HEK293 (cell line): ENCODE measurements around the gene MXI1.

Source experiments
- BCL11B ChIP-seq: fragments of 450-650 bp; formaldehyde crosslinking; IDR thresholded peaks from 2 replicates; pipeline ENCODE4 v1.5.1; 2016; ENCODE audit warnings: low read depth, missing biosample characterization, missing genetic modification characterization
- EGR2 ChIP-seq: fragments of 450-650 bp; formaldehyde crosslinking; IDR thresholded peaks from 2 replicates; pipeline ENCODE4 v1.5.1; 2016; ENCODE audit warnings: low read depth, missing biosample characterization, missing genetic modification characterization
- GLIS2 ChIP-seq: fragments of 450-650 bp; formaldehyde crosslinking; IDR thresholded peaks from 2 replicates; pipeline ENCODE4 v1.5.1; 2016; ENCODE audit warnings: missing biosample characterization, missing genetic modification characterization
- REPIN1 ChIP-seq: fragments of 450-650 bp; formaldehyde crosslinking; IDR thresholded peaks from 2 replicates; pipeline ENCODE4 v1.5.1; 2017; ENCODE audit warnings: missing biosample characterization, missing genetic modification characterization, low read depth
- SCRT2 ChIP-seq: fragments of 450-650 bp; formaldehyde crosslinking; IDR thresholded peaks from 2 replicates; pipeline ENCODE4 v1.5.1; 2016; ENCODE audit warnings: missing biosample characterization, missing genetic modification characterization
- YY2 ChIP-seq: fragments of 450-650 bp; formaldehyde crosslinking; IDR thresholded peaks from 2 replicates; pipeline ENCODE4 v1.5.1; 2016; ENCODE audit warnings: missing biosample characterization, missing genetic modification characterization
- ZBTB10 ChIP-seq: fragments of 450-650 bp; formaldehyde crosslinking; IDR thresholded peaks from 2 replicates; pipeline ENCODE4 v1.5.1; 2016; ENCODE audit warnings: missing biosample characterization, missing genetic modification characterization
- ZBTB7A ChIP-seq: fragments of 450-650 bp; formaldehyde crosslinking; IDR thresholded peaks from 2 replicates; pipeline ENCODE4 v1.5.1; 2016; ENCODE audit warnings: low read depth, missing biosample characterization, missing genetic modification characterization
- ZFP69B ChIP-seq: fragments of 450-650 bp; formaldehyde crosslinking; IDR thresholded peaks from 2 replicates; pipeline ENCODE4 v1.5.1; 2016; ENCODE audit warnings: missing biosample characterization, missing genetic modification characterization
- ZNF112 ChIP-seq: fragments of 450-650 bp; formaldehyde crosslinking; IDR thresholded peaks from 2 replicates; pipeline ENCODE4 v1.5.0; 2017; ENCODE audit warnings: missing biosample characterization, missing genetic modification characterization
- ZNF114 ChIP-seq: fragments of 450-650 bp; formaldehyde crosslinking; IDR thresholded peaks from 2 replicates; pipeline ENCODE4 v1.5.0; 2017; ENCODE audit warnings: missing biosample characterization, missing genetic modification characterization
- ZNF140 ChIP-seq: fragments of 450-650 bp; formaldehyde crosslinking; IDR thresholded peaks from 2 replicates; pipeline ENCODE4 v1.5.1; 2016; ENCODE audit warnings: missing biosample characterization, missing genetic modification characterization
- ZNF16 ChIP-seq: fragments of 450-650 bp; formaldehyde crosslinking; IDR thresholded peaks from 2 replicates; pipeline ENCODE4 v1.5.1; 2016; ENCODE audit warnings: low read depth, missing biosample characterization, missing genetic modification characterization
- ZNF19 ChIP-seq: fragments of 450-650 bp; formaldehyde crosslinking; IDR thresholded peaks from 2 replicates; pipeline ENCODE4; 2016; ENCODE audit warnings: missing biosample characterization, missing genetic modification characterization, low read depth
- ZNF2 ChIP-seq: fragments of 450-650 bp; formaldehyde crosslinking; IDR thresholded peaks from 2 replicates; pipeline ENCODE4 v1.5.1; 2016; ENCODE audit warnings: missing biosample characterization, missing genetic modification characterization
- ZNF280C ChIP-seq: fragments of 450-650 bp; formaldehyde crosslinking; IDR thresholded peaks from 2 replicates; pipeline ENCODE4 v1.5.1; 2016; ENCODE audit warnings: missing biosample characterization, missing genetic modification characterization
- ZNF350 ChIP-seq: fragments of 450-650 bp; formaldehyde crosslinking; IDR thresholded peaks from 2 replicates; pipeline ENCODE4 v1.5.0; 2017; ENCODE audit warnings: missing biosample characterization, mild to moderate bottlenecking, missing genetic modification characterization
- ZNF366 ChIP-seq: fragments of 450-650 bp; formaldehyde crosslinking; conservative IDR thresholded peaks from 2 replicates; pipeline ENCODE4 v1.5.1; 2016; ENCODE audit warnings: missing biosample characterization, missing genetic modification characterization
- ZNF416 ChIP-seq: fragments of 450-650 bp; formaldehyde crosslinking; IDR thresholded peaks from 2 replicates; pipeline ENCODE4 v1.5.1; 2016; ENCODE audit warnings: missing biosample characterization, missing genetic modification characterization
- ZNF449 ChIP-seq: fragments of 450-650 bp; formaldehyde crosslinking; IDR thresholded peaks from 2 replicates; pipeline ENCODE4 v1.5.1; 2017; ENCODE audit warnings: missing biosample characterization, mild to moderate bottlenecking, missing genetic modification characterization, moderate library complexity
- ZNF501 ChIP-seq: fragments of 450-650 bp; formaldehyde crosslinking; IDR thresholded peaks from 2 replicates; pipeline ENCODE4 v1.5.1; 2016; ENCODE audit warnings: missing biosample characterization, missing genetic modification characterization
- ZNF544 ChIP-seq: fragments of 450-650 bp; formaldehyde crosslinking; IDR thresholded peaks from 2 replicates; pipeline ENCODE4 v1.5.0; 2017; ENCODE audit warnings: missing biosample characterization, missing genetic modification characterization
- ZNF558 ChIP-seq: fragments of 450-650 bp; formaldehyde crosslinking; IDR thresholded peaks from 2 replicates; pipeline ENCODE4 v1.5.1; 2016; ENCODE audit warnings: missing biosample characterization, missing genetic modification characterization
- ZNF560 ChIP-seq: fragments of 450-650 bp; formaldehyde crosslinking; IDR thresholded peaks from 2 replicates; pipeline ENCODE4 v1.5.1; 2017; ENCODE audit warnings: missing biosample characterization, missing genetic modification characterization, borderline replicate concordance
- ZNF600 ChIP-seq: fragments of 450-650 bp; formaldehyde crosslinking; IDR thresholded peaks from 2 replicates; pipeline ENCODE4 v1.5.1; 2016; ENCODE audit warnings: missing biosample characterization, missing genetic modification characterization
- ZNF645 ChIP-seq: fragments of 450-650 bp; formaldehyde crosslinking; IDR thresholded peaks from 2 replicates; pipeline ENCODE4; 2016; ENCODE audit warnings: missing biosample characterization, missing genetic modification characterization
- ZNF670 ChIP-seq: fragments of 450-650 bp; formaldehyde crosslinking; IDR thresholded peaks from 2 replicates; pipeline ENCODE4 v1.5.1; 2016; ENCODE audit warnings: missing biosample characterization, missing genetic modification characterization, low read depth
- ZNF701 ChIP-seq: fragments of 450-650 bp; formaldehyde crosslinking; IDR thresholded peaks from 2 replicates; pipeline ENCODE4 v1.5.1; 2016; ENCODE audit warnings: missing biosample characterization, missing genetic modification characterization
- ZNF830 ChIP-seq: fragments of 450-650 bp; IDR thresholded peaks from 2 replicates; pipeline ENCODE4 v1.5.0; 2018; ENCODE audit warnings: missing biosample characterization, missing genetic modification characterization, low read depth, mild to moderate bottlenecking, moderate library complexity
- ZSCAN18 ChIP-seq: fragments of 450-650 bp; formaldehyde crosslinking; IDR thresholded peaks from 2 replicates; pipeline ENCODE4 v1.5.1; 2016; ENCODE audit warnings: missing biosample characterization, missing genetic modification characterization
- ZSCAN30 ChIP-seq: fragments of 450-650 bp; IDR thresholded peaks from 2 replicates; pipeline ENCODE4 v1.5.1; 2018; ENCODE audit warnings: missing biosample characterization, mild to moderate bottlenecking, missing genetic modification characterization, moderate library complexity

MXI1 gene

GRCh38 chr10:110225756-110226542, 18.5 kb downstream of the MXI1 start (continued):
- no peak for TF ChIP-seq ZBTB10 (tag by site-specific recombination)
- TF ChIP-seq EGR2 (tag by site-specific recombination), result no peak
- TF ChIP-seq ZNF544 (tag by site-specific recombination), result no peak
- TF ChIP-seq ZSCAN18 (tag by site-specific recombination), result no peak
- no peak for TF ChIP-seq YY2 (tag by site-specific recombination)
- TF ChIP-seq ZNF560 (tag by site-specific recombination), result no peak
- no peak for TF ChIP-seq ZNF501 (tag by site-specific recombination)
- TF ChIP-seq ZNF112 (tag by site-specific recombination), result no peak
- peak; percentile 70 for TF ChIP-seq GLIS2
- TF ChIP-seq ZNF670, result no peak
- no peak for TF ChIP-seq ZNF645 (tag by site-specific recombination)
- TF ChIP-seq REPIN1 (tag by site-specific recombination), result no peak
- TF ChIP-seq ZNF600 (tag by site-specific recombination), result peak; percentile 39; the same call in 1 of the 2 replicates
- no peak for TF ChIP-seq ZNF416 (tag by site-specific recombination)
- no peak for TF ChIP-seq ZNF701
- TF ChIP-seq ZBTB7A (tag by site-specific recombination), result no peak
- no peak for TF ChIP-seq ZNF280C (tag by site-specific recombination)
- no peak for TF ChIP-seq ZNF830 (tag by site-specific recombination)
- no peak for TF ChIP-seq ZNF366 (tag by site-specific recombination)
- no peak for TF ChIP-seq ZNF140
- TF ChIP-seq ZNF449 (tag by site-specific recombination), result peak; percentile 83
- TF ChIP-seq SCRT2 (tag by site-specific recombination), result no peak
- no peak for TF ChIP-seq ZNF350 (tag by site-specific recombination)
- 0 out of 2 replicates have a peak, but pooled peaks have one; percentile 36 for TF ChIP-seq ZNF2 (tag by site-specific recombination)
- TF ChIP-seq ZNF558 (tag by site-specific recombination), result no peak
- no peak for TF ChIP-seq ZNF19 (tag by site-specific recombination)
- TF ChIP-seq ZNF114 (tag by site-specific recombination), result no peak
- TF ChIP-seq ZNF16 (tag by site-specific recombination), result no peak
- TF ChIP-seq BCL11B (tag by site-specific recombination), result no peak
- TF ChIP-seq ZFP69B (tag by site-specific recombination), result no peak
- 0 out of 2 replicates have a peak, but pooled peaks have one; percentile 49 for TF ChIP-seq ZSCAN30 (tag by site-specific recombination)
